GM12865 (cell line): ENCODE results near the gene DSCAM.

ENCODE experiments used
- DNase-seq: peaks from one replicate; pipeline ENCODE4 v3.0.0; 2010; ENCODE audit warnings: low read depth
- H3K4me3 ChIP-seq: 2 replicates; pipeline ENCODE4 v1.5.1; 2011; ENCODE audit warnings: mild to moderate bottlenecking, low read depth, low read length, control low read depth
- CTCF ChIP-seq: IDR thresholded peaks from 2 replicates; pipeline ENCODE4 v1.5.1; 2011; ENCODE audit warnings: low read length, control low read depth, low read depth, inconsistent platforms; ENCODE audit not compliant: insufficient read depth; ENCODE audit errors: missing control alignments

Gene DSCAM

DNA sequence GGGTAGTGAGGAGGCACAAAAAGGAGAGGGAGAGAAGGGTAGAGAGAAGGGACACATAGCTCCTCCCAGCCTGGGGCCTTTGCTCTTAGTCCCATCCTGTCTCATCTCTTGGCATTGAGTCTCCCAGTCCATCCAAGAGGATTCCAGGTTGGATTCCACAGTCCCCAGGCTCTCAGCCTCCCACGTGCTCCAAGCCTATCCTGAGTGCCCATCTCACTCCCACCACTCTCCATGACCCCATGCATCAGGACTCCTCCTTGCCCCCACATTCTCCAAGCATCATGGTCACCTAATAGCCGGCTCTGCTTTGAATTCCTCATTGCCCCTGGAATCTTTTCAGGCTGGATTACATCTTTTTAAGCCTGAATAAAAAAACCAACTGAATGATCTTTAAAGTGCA, 87.9 kb downstream of the DSCAM start:
- no peak for TF ChIP-seq CTCF
- DNase-seq, result no peak

DNA sequence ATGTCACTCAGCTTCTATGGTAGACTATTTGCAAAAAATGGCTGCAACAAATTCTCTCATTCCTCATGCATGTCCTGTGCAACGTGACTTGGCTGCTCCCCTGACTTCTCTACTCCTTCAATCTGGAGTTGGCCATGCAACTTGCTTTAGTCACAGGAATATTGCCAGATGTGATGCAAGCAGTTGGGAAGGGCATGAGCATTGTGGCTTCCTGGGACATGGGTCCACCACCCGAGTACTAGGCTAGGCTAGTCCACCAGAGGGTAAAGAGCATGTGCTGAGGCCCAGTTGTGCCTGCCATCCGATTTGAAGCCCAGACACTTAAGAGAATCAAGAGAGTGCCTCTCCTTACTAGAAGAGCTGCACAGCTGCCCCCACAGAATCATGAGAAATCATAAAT, 89.6 kb downstream of the DSCAM start:
- DNase-seq, result no peak
- H3K4me3 ChIP-seq, result no peak overlapping the region
- TF ChIP-seq CTCF, result no peak

More for the DNA sequence above, 87.9 kb downstream of the DSCAM start:
- no peak overlapping the region for H3K4me3 ChIP-seq

- no peak for DNase-seq
- no peak overlapping the region for H3K4me3 ChIP-seq
- TF ChIP-seq CTCF, result no peak
These were observed 92.5 kb downstream of the DSCAM start for GRCh38 chr21:40754466-40754865.

GRCh38 chr21:40753756-40754155, 93.2 kb downstream of the DSCAM start:
- DNase-seq, result no peak
- H3K4me3 ChIP-seq, result no peak overlapping the region
- TF ChIP-seq CTCF, result no peak

DNA sequence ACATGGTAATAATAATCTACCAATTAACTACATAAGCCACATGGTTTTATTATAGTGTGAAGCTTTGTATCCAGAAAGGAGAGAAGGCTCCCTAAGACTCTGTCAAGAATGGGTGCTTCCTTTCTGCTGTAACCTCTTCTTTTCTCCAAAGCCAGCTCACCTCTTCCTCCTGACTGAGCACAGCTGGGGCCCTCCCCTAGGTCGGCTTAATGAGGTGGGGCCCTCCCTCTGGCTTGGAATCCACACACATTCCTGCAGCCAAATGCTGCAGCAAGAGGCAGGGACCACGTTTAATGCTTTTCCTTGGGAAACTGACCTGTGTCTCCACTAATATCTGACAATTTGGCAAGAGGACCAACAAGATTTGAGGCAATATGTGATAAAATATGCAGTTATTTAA, 94.8 kb downstream of the DSCAM start:
- DNase-seq, result no peak
- H3K4me3 ChIP-seq, result no peak overlapping the region
- no peak for TF ChIP-seq CTCF

GRCh38 chr21:40751221-40751620, 95.7 kb downstream of the DSCAM start:
- H3K4me3 ChIP-seq, result no peak overlapping the region
- TF ChIP-seq CTCF, result no peak
- DNase-seq, result no peak

DNA sequence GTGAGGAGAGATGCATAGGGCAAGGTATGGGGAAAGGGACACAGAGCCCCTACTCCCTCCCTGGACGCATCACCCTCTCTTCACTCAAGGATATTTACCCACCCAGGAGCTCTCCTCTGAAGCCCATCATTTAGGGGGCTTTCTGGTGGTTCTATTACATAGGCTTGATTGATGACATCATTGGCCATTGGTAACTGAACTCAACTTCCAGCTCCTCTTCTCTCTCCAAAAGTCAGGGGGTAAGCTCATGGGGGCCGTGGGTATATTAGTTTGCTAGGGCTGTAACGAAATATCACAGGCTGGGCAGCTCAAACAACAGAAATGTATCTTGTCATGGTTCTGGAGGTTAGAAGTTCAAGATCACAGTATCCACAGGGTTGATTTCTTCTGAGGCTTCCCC, 110.8 kb downstream of the DSCAM start:
- no peak for DNase-seq
- TF ChIP-seq CTCF, result no peak
- no peak overlapping the region for H3K4me3 ChIP-seq
